ENCODE measurements around the gene SUMO3.

SUMO3 gene

DNA sequence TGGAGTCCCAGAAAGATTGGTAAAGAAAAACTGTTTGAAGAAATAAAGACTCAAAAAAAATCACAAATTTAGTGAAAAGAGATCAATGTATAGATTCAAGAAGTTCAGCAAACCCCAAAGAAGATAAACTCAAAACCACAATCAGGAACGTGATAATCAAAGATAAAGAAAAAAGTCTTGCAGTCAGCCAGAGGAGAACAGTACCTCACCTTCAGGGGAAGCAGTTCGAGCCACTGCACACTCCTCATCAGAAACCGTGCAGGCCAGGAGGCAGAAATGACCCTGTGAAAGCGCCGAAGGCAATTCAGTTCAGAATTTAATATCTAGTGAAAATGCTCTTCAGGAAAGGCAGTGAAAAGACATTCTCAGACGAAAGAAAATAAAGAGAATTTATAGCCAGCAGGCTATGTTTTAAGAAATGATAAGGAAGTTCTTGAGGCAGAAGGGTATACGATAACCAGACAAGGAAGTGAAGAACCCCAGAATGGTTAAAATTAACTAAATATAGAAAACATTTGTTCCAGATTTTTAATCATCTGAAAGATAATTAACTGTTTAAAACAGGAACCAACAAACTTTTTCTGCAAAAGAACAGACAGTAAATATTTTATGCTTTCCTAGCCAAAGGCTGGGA, 13.5 kb upstream of the SUMO3 start:
- no peak for DNase-seq (ENCODE audit: low read depth in 2 of 2)

DNA sequence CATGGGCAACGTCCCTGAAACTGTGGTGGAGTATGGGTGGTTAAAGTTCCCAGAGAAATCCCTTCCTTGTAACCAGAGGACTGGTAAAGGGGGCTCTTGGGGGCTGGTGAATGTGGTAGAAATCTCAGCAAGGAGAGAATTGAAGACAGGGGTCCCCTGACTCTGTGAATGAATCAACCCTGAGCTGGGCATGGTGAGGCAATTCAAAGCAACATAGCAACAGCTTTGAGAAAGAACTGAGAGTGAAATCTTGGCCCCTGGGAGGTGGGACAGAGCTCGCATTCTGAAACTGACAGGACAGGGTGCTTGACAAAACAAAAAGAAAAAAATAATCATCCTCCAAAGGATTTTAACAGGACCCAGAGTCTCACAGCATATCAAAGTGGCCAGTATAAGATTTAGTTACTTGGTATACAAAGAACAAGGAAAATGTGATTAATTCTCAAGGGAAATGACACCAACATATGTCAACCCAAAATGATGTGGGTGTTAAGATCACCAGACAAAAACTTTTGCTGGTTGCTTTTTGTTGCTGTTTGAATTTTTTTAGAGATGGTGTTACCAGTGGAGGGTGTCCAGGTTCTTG, 11.7 kb upstream of the SUMO3 start:
- DNase-seq (ENCODE audit: low read depth in 2 of 2) = no peak

DNA sequence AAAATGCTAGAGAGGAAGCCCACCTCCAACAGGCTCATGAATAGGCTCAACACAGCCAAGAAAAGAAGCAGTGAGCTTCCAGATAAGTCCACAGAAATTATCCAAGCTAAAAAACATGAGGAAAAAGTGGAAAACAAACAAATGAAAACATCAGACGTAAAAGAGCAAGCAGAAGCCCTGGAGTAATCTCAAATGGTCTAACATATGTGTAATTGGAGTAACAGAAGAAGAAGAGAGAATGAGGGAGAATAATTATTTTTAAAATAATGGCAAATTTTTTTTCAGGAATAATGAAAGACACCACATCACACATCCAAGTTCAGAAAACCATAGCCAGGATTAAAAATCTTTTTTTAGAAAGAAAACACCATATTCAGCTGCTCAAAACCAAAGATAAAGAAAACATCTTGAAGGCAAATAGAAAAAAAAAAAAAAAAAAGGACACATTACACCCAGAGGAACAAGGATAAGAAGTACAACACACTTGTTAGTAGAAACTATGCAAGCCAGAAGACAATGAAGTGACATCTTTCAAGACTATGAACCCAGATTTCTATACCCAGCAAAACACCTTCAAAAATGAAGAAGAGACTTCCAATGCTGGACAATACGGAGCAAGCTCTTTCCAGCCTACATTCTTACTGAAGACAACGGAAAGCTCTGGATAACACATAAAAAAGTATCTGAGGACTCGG, 10.6 kb upstream of the SUMO3 start:
- DNase-seq (ENCODE audit: low read depth in 2 of 2) = no peak

DNA sequence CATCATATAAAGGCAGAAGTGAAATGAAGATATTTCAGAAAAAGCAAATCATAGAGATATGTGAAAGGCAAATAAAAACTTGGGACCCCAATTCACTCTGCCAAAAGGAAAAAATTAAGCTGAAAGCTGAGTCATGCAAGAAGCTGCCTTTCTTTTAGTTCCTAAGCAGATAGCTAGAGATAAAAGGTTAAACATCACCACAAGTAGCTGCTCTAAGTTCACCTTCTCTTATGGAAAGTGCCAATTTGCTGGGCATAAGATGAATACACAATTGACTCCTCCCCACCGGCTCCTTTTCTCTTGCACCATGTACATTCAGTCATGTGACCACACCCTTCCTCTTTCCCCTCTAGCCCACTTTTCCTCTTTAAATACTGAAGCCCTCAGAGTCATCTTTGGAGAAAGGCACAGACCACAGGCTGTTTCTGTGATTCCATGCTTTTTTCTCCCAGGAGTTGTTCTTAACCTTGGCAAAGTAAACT, 5.4 kb upstream of the SUMO3 start:
- DNase-seq (ENCODE audit: low read depth in 2 of 2) = no peak

DNA sequence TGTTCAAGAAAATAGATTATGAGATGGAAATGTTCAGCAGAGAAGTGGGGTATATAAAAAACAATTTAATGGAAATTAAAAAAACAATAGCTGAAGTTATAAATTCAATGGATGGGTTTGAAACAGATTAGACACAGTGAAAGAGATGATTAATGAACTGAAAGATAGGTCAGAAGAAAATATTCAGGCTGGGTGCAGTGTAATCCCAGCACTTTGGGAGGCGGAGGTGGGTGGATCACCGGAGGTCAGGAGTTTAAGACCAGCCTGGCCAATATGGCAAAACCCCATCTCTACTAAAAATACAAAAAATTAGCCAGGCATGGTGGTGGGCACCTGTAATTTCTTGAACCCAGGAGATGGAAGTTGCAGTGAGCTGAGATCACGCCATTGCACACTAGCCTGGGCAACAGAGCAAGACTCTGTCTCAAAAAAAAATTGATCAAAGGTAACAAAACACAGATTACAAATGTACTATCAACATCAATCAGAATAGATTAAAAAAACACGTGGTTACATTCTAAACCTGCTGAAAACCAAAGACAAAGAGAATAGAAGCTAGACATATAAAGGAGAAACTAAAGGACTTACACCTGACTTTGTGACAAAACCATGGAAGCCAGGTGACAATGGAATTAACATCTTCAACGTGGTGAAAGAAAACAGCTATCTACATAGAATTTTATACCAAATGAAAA, 4.8 kb upstream of the SUMO3 start:
- DNase-seq (ENCODE audit: low read depth in 2 of 2) = no peak

DNA sequence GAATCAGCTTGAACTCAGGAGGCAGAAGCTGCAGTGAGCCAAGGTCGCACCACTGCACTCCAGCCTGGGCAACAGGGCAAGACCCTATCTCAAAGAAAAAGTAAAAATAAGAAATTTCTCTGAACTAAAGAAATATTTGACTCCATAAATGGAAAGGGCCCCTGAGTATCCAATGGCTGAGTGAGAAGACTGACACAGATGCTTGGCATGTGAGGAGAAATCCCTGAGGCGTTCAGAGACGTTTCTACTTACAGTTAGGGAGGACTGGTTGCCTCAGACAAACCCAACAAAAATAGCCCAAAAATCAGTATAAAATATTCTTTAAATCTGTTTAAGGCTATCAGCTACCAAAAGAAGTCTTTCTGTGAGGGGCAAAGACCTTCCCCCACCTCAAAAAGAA, 3.0 kb upstream of the SUMO3 start:
- no peak for DNase-seq (ENCODE audit: low read depth in 2 of 2)

DNA sequence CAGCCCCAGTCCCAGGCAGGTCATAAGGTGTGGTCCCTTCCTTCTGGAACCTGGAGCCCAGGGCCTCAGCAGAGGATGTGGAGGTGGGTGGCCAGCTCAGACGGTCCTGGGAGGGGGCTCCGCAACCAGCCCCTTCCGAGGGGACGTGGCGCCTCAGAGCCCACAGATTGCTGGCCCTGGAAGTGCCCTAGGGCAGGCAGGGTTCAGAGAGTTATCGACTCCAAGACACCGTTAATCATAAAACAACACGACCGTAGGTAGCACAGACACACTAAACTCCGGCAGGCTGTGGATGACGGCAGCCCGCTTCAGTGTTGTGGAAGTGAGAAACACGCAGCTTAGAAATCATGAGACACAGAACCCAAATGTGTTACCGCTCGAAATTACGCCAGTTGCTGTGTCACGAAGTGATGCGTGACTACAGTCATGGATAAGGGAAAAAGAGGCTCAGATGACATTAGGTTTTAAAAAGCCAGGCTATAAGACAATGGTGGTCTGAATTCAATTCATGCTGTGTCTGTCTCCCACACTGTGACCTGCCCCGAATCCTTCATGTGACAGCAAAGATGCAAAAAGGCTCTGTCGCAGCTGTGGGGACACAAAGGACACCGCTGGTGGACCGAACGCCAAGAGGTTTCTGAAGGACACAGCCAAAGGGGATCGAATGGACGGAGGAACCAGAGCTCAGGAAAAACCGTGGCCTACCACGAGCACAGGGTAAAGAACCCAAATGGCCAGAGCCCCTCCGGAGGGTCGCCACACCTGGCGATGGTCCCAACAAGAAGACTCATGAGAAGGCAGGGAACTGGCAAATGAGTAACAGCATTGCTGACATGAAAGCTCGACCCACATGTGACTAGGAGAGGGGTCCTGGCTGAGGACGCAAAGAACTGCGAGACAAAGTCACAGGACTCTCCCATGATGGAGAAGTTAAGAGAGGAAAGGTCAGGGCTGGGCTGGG, 1.7 kb upstream of the SUMO3 start:
- no peak for DNase-seq (ENCODE audit: low read depth in 2 of 2)

DNA sequence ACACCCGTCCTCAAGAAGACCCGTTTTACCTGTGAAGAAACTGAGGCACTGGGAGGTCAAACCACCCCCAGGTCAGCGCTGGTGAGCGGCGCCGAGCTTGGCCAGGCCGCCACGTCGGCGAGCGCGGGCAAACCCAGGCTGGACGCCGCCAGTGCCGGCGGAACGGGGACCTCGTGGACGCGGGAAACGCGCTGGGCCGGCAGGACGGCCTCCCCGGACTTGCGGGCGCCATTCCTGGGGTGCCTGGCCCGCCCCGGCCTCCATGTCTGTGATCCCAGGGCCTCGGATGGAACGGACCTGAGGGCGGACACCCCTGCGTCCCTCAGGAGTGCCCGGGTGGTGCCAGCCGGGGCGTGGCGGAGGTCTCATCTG, 764 bp upstream of the SUMO3 start:
- DNase-seq (ENCODE audit: low read depth in 2 of 2) = no peak

DNA sequence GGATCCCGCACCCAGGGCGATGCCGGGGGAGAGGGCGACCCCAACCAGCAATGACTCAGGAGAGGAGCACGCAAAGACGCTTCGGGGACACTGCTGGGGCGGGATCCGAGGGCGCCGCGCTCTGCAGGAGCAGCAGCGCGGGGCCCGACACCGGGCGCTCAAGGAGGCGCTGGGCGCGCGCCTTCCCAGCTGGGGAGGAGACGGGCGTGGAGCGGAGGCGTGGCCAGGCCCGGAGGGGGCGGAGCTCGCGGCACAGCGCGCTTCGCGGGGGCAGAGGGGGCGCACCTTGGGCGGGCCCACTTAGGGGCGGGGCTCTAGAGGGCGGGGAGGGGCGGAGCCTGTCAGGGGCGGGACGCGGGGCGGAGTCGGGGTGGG, 369 bp downstream of the SUMO3 start:
- DNase-seq (ENCODE audit: low read depth in 2 of 2) = peak; percentile 93 to 94

DNA sequence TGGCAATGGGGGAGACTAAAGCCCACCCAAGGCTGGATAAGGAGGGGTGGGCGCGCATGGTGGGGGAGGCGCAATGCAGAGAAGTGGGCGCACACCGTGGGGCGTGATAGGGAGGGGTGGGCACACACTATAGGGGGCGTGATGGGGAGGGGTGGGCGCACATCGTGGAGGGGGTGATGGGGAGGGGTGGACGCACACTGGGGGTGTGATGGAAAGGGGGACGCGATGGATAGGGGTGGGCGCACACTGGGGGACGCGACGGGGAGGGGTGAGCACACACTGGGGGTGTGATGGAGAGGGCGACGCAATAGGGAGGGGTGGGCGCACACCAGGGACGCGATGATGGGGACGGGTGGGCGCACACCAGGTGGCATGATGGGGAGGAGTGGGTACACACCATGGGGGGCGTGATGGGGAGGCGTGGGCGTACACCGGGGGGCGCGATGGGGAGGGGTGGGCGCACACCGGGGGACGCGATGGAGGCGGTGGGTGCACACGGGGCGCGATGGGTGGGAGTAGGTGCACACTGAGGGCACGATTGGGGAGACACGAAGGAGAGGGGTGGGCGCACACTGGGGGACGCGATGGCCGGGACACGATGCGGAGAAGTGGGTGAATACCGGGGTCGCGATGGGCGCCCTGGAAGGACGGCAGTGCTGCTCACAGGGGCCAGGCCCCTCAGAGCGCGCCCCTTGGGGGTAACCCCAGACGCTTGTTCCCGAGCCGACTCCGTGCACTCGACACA, 929 bp downstream of the SUMO3 start:
- DNase-seq (ENCODE audit: low read depth in 2 of 2) = no peak

DNA sequence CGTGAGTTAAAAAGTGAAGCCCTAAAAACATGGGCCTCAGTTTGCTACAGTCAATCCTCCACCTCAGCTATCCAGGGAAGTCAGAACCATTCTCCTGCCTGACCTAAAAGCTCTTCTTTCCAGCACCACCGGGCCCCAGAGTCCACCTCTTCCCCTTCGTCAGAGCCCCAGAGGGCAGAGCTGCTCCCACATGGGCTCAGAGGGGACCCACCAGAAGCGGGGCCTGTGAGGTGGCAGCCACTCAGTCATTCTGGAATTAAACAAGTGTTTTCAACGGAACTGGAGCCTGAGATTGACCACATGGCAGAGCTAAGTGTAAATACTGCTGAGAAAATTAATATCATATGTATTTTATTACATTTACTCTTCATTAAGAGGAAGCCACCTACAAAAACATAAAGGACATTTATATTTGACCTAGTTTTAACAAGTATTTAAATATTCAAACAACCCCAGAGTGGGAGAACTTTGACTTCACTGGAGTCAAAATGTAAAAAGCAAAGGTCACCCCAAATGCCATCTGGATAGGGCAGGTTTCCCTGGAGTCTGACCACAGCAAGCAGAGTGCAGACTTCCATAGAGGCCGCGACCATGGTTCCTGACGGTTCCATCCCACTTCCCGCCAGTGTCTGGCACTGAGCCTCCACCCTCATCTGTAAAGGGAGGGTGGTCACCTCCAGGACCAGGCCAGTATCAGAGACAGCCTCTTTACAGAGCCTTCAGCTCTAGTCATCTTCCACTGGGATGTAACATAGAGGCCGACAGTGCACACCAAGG, 1.8 kb downstream of the SUMO3 start:
- no peak for DNase-seq (ENCODE audit: low read depth in 2 of 2)

DNA sequence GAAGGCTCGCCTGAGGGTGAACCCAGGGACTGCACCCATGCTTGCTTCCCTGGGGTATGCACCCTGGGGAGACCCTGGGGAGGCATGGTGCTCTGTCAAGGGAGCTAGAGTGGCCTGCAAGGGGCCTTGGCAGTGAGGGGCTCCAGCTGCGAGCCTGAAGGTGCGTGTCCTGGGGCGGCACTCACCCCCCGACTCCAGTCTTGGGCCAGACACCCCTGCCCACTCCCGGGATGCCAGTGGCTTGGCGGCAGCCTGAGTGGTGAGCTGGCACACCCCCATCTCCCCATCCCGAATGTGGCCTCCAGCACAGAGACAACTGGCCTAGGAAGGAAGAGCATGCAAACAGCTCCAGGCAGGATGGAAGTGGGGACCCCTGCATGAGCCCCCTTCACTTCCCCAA, 2.6 kb downstream of the SUMO3 start:
- no peak for DNase-seq (ENCODE audit: low read depth in 2 of 2)

DNA sequence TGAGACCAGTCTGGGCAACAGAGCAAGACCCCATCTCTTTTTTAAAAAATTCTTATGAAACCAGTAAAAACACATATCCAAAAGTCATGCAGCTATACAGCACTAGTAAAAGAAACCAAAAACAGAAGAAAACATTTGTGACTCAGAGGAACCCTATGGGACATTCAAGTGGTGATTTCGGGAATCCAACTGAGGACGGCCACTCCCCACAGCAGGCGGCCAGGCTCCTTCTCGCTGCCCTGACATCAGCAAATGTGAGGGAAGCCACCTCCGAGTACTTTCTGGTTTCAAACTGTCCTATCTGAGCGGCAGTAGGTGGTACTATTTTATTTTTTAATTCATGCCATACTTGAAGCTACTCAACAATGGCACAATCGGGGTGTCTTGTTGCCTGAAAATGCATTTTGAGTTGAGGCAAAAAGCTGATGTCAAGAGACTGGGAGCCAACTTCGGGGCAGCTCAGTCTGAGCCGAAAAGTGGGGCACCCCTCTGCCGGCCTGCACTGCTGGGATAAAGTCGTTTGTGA, 3.3 kb downstream of the SUMO3 start:
- no peak for DNase-seq (ENCODE audit: low read depth in 2 of 2)

DNA sequence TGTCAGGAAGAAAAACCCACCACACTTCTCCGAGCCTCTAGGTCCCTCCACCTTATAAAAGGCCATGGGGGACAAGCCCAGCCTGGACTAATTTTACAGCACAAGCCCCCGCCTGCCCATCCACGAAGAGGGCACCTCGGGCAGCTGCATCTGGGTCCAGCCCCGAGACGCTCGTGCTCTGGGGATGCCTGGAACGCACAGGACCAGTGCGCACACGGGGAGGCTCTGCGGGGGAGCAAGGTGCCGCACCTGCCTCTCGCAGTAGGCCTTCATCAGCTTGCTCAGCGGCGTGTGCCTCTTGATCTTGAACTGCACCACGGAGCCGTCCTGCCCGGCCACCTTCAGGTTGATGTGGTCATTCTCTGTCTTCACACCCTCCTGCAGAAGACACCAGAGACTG, 4.1 kb downstream of the SUMO3 start:
- no peak for DNase-seq (ENCODE audit: low read depth in 2 of 2)

DNA sequence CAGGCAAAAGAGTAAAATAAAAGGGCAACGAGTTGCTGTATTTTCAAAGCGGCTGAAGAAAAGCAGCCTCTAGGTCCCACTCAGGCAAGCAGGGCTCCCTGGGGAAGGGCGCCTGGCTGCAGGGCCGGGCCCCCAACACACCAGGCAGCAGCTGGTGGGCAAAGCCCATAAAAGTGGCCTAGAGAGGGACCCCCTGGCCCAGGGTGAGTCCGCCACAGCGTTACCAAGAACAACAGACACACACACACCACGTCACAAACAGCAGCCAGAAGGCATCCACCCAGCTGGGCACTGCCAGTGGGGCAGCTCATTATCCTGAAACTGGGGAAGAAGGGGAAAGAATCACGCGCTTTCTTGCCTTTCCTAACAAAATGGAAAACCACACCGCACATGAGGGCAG, 4.7 kb downstream of the SUMO3 start:
- DNase-seq (ENCODE audit: low read depth in 2 of 2) = no peak

DNA sequence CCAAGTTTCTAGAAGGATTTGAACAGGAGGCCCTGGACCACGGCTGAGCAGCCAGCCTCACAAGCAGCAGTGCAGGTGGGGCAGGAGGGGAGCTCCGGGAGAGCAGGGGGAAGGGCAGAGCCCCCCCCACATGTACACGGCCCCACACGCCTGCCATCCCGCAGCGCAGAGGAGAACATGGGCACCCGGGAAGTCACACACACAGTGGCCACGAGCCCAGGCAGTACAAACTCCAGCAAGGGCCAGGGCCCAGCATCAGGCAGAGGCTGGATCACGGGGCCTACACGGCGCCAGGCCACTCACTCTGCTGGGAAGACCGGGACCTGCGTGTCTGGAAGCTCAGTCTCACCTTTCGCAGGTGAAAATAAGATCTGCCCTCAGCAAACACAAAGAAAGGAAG, 5.2 kb downstream of the SUMO3 start:
- DNase-seq (ENCODE audit: low read depth in 2 of 2) = no peak

DNA sequence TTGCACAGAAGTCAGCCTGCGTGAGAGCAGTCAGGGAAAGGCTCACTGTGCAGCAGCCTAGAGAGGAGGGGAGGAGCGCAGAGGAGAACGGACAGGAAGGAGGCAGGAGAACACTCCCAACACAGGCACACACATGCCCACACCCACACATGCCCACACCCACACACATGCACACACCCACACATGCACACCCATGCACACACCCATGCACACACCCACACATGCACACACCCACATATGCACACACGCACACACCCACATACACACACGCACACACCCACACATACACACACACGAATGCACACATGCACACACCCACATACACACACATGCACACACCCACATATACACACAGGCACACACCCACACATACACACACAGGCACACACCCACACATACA, 7.1 kb downstream of the SUMO3 start:
- DNase-seq (ENCODE audit: low read depth in 2 of 2) = no peak

DNA sequence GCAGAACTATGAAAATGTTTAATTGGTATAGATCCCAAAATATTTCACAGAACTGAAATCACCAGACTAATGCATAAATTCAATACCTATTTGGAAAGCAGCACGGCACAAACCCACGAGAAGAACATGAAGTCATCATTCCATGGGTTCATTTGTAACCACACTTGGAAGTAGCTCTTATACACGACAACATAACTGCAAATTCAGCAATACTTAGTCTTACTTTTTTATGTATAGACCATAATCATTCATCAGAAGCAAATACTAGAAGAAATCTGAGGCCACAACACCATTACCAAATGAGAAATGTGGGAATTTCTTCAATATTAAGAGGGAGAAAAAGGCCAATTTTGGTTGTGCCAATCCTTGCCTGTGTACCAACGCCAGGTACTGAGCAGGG, 12.0 kb downstream of the SUMO3 start:
- no peak for DNase-seq (ENCODE audit: low read depth in 2 of 2)

DNA sequence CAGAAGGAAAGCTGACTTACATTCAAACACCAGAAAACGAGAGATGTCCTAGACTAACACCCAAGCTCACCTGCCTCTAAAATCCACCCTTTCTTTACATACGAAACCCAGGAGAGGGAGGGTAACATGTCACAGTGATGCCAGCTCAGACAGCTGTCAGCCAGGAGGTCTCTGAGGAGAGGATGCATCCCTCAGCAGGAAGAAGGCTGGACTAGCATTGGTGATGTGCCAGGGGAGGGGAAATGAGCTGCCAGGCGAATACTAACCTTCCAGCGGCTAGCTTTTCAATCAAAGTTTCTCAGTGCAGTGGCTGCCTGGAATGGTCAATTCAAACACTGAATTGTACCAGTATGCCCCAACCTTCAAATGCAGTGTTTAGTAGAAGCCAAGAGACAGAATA, 12.6 kb downstream of the SUMO3 start:
- DNase-seq (ENCODE audit: low read depth in 2 of 2) = no peak

DNA sequence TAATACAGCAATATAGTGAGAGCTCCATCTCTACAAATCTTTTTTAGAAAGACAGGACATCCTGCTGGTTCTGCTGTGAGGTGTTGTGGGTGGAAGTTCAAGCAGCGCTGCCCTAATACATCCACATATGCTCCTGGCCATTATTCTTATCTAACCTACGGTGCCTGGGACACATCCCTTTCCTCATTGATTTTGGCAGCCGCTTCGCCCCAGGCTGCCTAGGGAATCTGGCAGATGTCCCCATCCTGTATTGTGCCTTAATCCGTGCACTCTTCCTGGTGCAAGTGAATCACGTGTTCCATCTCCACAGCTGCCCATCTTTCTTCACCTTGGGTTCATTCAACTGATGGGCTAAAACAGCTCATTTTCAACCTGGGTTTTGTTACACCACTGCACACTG, 13.1 kb downstream of the SUMO3 start:
- DNase-seq (ENCODE audit: low read depth in 2 of 2) = no peak
